Keratinocyte (primary cell): ENCODE results near the gene KANSL1. TPM values are rescaled to one million over a fixed set of nuclear protein-coding genes. Genes with fewer than 3 reads are reported as not detected.
"Not testable (repeated sequence)": the region's sequence is repeated elsewhere in the genome, so short reads cannot be mapped to it uniquely, and the experiment has no call there.

Experiments
- DNase-seq: peaks from one replicate; pipeline ENCODE4 v3.0.0-alpha.2; 2011; ENCODE audit warnings: low read depth, missing footprints, low spot score
- FAIRE-seq: peaks from 2 replicates; lab custom pipeline; 2011; peaks lifted over from hg19 to GRCh38; lab: Jason Lieb, UNC
- H2AFZ ChIP-seq: 2 replicates; pipeline ENCODE4 v1.6.0; 2012; ENCODE audit warnings: low read length, control low read depth, inconsistent platforms; ENCODE audit not compliant: control insufficient read depth
- H3K27ac ChIP-seq: 2 replicates; pipeline ENCODE4 v1.5.1; 2011; ENCODE audit warnings: low read length; ENCODE audit not compliant: control insufficient read depth, insufficient read depth
- H3K27me3 ChIP-seq: 3 replicates; pipeline ENCODE4 v1.6.0; 2011; ENCODE audit warnings: low read length; ENCODE audit not compliant: control insufficient read depth, insufficient read depth; ENCODE audit errors: extremely low read depth
- H3K36me3 ChIP-seq, 2 experiments: 2 replicates in 1 of 2; 3 replicates in 1 of 2; pipeline ENCODE4 v1.5.1; 2011; ENCODE audit warnings: low read length in 2 of 2, mild to moderate bottlenecking in 1 of 2; ENCODE audit not compliant: control insufficient read depth in 2 of 2, insufficient read depth in 2 of 2; ENCODE audit errors: extremely low read depth in 1 of 2
- H3K4me1 ChIP-seq: 3 replicates; pipeline ENCODE4 v1.5.1; 2011; ENCODE audit warnings: low read length; ENCODE audit not compliant: control insufficient read depth, insufficient read depth; ENCODE audit errors: extremely low read depth
- H3K4me2 ChIP-seq: 3 replicates; pipeline ENCODE4 v1.6.0; 2011; ENCODE audit warnings: low read depth, low read length; ENCODE audit not compliant: control insufficient read depth, insufficient read depth; ENCODE audit errors: extremely low read depth
- H3K4me3 ChIP-seq, 3 experiments: fragments of 200-600 bp in 1 of 3; sonication (generic) in 1 of 3; 2 replicates in 2 of 3; 3 replicates in 1 of 3; pipeline ENCODE4 v1.5.1; 2011 to 2016; ENCODE audit warnings: low read length in 3 of 3, mild to moderate bottlenecking in 3 of 3, control low read depth in 2 of 3, inconsistent platforms in 1 of 3, low read depth in 1 of 3, mixed read lengths in 1 of 3, mixed run types in 1 of 3, moderate library complexity in 1 of 3; ENCODE audit not compliant: control insufficient read depth in 2 of 3, insufficient read depth in 2 of 3; ENCODE audit errors: extremely low read depth in 1 of 3
- H3K79me2 ChIP-seq: 2 replicates; pipeline ENCODE4 v1.6.0; 2012; ENCODE audit warnings: low read length; ENCODE audit not compliant: control insufficient read depth, insufficient read depth
- H3K9ac ChIP-seq: 3 replicates; pipeline ENCODE4 v1.6.0; 2011; ENCODE audit warnings: low read length; ENCODE audit not compliant: control insufficient read depth, insufficient read depth; ENCODE audit errors: extremely low read depth
- H3K9me1 ChIP-seq: 3 replicates; pipeline ENCODE4 v1.6.0; 2011; ENCODE audit warnings: low read length; ENCODE audit not compliant: control insufficient read depth, insufficient read depth; ENCODE audit errors: extremely low read depth
- H3K9me3 ChIP-seq: 2 replicates; pipeline ENCODE4 v1.5.1; 2012; ENCODE audit warnings: low read depth, low read length; ENCODE audit not compliant: control insufficient read depth
- H4K20me1 ChIP-seq: 3 replicates; pipeline ENCODE4 v1.6.0; 2011; ENCODE audit warnings: low read length; ENCODE audit not compliant: control insufficient read depth, insufficient read depth; ENCODE audit errors: extremely low read depth
- EZH2 ChIP-seq: IDR thresholded peaks from one replicate; pipeline ENCODE4 v1.6.1; 2012; ENCODE audit warnings: inconsistent platforms, mild to moderate bottlenecking, low read length, moderate library complexity
- dilution Hi-C: fragments of 300-500 bp; cut with MboI; formaldehyde crosslinking; loops from one replicate; pipeline ENCODE4 v1.7.0; 2020; ENCODE audit warnings: low sequenced_read_pairs; ENCODE audit not compliant: extremely low pct_ligation_motif_present
- polyA plus RNA-seq, 5 experiments: library from polyadenylated mRNA; depleted of rRNA in 3 of 5; stranded (reverse) in 3 of 5; stranded (forward) in 1 of 5; unstranded in 1 of 5; fragments of >200 nt; gene quantifications; 1 replicate in 1 of 5; 2 replicates in 3 of 5; 3 replicates in 1 of 5; pipeline versions ENCODE4 v1.2.1 to v1.2.3, GENCODE V29; 2011 to 2012; ENCODE audit warnings: missing spikeins in 2 of 5, low read depth in 1 of 5, low replicate concordance in 1 of 5
- TF ChIP-seq, protein P1 (sequence below), 3 experiments: IDR thresholded peaks in 1 of 3; conservative IDR thresholded peaks in 1 of 3; optimal IDR thresholded peaks in 1 of 3; 2 replicates in 2 of 3; 3 replicates in 1 of 3; pipeline versions ENCODE3 to v1.5.1; 2011; ENCODE audit warnings: low read length in 3 of 3, mild to moderate bottlenecking in 3 of 3, moderate library complexity in 2 of 3, control low read depth in 1 of 3, inconsistent platforms in 1 of 3; ENCODE audit not compliant: insufficient read depth in 2 of 3; ENCODE audit errors: extremely low read depth in 1 of 3

KANSL1 gene
- polyA plus RNA-seq, 1 donor (not counting 4 experiments of a cell fraction or from before 2014, with no cell fraction given): 17.6 TPM

DNA sequence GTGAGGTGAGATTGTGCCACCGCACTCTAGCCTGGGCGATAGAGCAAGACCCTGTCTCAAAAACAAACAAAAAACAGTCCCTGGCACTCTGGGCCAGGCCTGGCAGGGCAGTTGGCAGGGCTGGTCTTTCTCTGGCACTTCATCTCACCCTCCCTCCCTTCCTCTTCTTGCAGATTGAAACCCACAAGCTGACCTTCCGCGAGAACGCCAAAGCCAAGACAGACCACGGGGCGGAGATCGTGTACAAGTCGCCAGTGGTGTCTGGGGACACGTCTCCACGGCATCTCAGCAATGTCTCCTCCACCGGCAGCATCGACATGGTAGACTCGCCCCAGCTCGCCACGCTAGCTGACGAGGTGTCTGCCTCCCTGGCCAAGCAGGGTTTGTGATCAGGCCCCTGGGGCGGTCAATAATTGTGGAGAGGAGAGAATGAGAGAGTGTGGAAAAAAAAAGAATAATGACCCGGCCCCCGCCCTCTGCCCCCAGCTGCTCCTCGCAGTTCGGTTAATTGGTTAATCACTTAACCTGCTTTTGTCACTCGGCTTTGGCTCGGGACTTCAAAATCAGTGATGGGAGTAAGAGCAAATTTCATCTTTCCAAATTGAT is 169.3 kb downstream of the KANSL1 start:
- TF ChIP-seq EZH2: no peak
- TF ChIP-seq, protein P1, sequence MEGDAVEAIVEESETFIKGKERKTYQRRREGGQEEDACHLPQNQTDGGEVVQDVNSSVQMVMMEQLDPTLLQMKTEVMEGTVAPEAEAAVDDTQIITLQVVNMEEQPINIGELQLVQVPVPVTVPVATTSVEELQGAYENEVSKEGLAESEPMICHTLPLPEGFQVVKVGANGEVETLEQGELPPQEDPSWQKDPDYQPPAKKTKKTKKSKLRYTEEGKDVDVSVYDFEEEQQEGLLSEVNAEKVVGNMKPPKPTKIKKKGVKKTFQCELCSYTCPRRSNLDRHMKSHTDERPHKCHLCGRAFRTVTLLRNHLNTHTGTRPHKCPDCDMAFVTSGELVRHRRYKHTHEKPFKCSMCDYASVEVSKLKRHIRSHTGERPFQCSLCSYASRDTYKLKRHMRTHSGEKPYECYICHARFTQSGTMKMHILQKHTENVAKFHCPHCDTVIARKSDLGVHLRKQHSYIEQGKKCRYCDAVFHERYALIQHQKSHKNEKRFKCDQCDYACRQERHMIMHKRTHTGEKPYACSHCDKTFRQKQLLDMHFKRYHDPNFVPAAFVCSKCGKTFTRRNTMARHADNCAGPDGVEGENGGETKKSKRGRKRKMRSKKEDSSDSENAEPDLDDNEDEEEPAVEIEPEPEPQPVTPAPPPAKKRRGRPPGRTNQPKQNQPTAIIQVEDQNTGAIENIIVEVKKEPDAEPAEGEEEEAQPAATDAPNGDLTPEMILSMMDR (optimal IDR thresholded peaks at IDR 0.05 in 1 of 3, IDR thresholded peaks at IDR 0.05 in 1 of 3, conservative IDR thresholded peaks at IDR 0.05 in 1 of 3; ENCODE audit: extremely low read depth in 1 of 3, insufficient read depth in 2 of 3, low read length in 3 of 3): no peak
- dilution Hi-C loops: no loop called here
- Histone ChIP-seq H3K9me1 (no peaks in the 10 kb centered on the region), H3K27ac (no peak overlapping the region), H3K4me2 (no peak overlapping the region), H3K4me1 (no peaks in the 10 kb centered on the region), H2AFZ (no peak overlapping the region), H3K79me2 (no peaks in the 10 kb centered on the region), H3K36me3 (peaks cover 4 to 12% of the 10 kb centered on the region in 2 experiments), H3K4me3 (no peak overlapping the region), H3K9ac (no peak overlapping the region), H4K20me1 (no peaks in the 10 kb centered on the region), H3K27me3 (no peaks in the 10 kb centered on the region), H3K9me3 (no peaks in the 10 kb centered on the region)
- no peak for DNase-seq
- FAIRE-seq: no peak

DNA sequence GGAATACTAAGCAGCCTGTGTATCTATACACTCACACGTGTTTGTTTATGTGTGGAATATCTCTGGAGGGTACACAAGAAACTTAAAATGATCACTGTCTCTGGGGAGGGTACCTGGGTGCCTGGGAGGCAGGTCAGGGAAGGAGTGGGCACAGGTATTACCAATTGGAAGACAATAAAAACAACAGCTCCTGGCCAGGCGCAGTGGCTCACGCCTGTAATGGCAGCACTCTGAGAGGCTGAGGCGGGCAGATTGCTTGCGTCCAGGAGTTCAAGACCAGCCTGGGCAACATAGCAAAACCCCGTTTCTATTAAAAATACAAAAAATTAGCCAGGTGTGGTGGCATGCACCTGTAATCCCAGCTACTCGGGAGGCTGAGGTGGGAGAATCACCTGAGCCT is 169.9 kb downstream of the KANSL1 start:
- H3K4me2 ChIP-seq, H3K4me1 ChIP-seq, H2AFZ ChIP-seq, H3K79me2 ChIP-seq, H4K20me1 ChIP-seq, H3K9me1 ChIP-seq, H3K36me3 ChIP-seq, dilution Hi-C loops, H3K9ac ChIP-seq, FAIRE-seq, H3K27ac ChIP-seq, H3K9me3 ChIP-seq, H3K27me3 ChIP-seq, DNase-seq, H3K4me3 ChIP-seq: not testable (repeated sequence)

DNA sequence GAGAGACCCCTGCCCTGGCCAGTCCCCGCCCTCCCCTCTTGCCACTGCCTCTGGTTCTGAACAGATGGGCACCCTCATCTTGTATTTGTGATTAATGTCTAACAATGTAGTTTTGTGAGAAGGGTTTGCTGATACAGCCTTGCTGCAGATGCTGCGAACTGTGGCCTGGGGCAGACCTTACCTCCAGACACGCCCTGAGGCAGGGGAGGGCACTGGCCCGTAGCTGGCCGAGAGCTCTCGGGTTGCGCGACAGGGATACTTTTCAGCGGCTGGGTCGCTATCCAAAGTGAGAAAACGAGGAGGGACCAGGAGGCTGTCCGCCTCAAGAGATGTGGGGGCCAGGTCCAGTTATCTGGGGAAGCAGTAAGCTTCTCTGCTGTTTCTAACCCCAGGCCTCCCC is 172.2 kb downstream of the KANSL1 start:
- Histone ChIP-seq H3K9me1 (no peaks in the 10 kb centered on the region), H3K27ac (no peak overlapping the region), H4K20me1 (no peaks in the 10 kb centered on the region), H2AFZ (no peak overlapping the region), H3K4me2 (no peak overlapping the region), H3K36me3 (peaks cover 0 to 2% of the 10 kb centered on the region in 2 experiments), H3K27me3 (no peaks in the 10 kb centered on the region), H3K79me2 (no peaks in the 10 kb centered on the region), H3K9me3 (no peaks in the 10 kb centered on the region), H3K4me3 (no peak overlapping the region), H3K4me1 (no peaks in the 10 kb centered on the region), H3K9ac (no peak overlapping the region)
- TF ChIP-seq, protein P1 (optimal IDR thresholded peaks at IDR 0.05 in 1 of 3, IDR thresholded peaks at IDR 0.05 in 1 of 3, conservative IDR thresholded peaks at IDR 0.05 in 1 of 3; ENCODE audit: extremely low read depth in 1 of 3, insufficient read depth in 2 of 3, low read length in 3 of 3): no peak
- no peak for TF ChIP-seq EZH2
- FAIRE-seq (no peak), DNase-seq (no peak)
- dilution Hi-C loops: no loop called here
